PC-3 (cell line): Measurements from ENCODE around the gene SAMD5.

ENCODE experiments used
- CTCF ChIP-seq: fragments of 300-600 bp; sonication (generic); conservative IDR thresholded peaks from 2 replicates; pipeline ENCODE4 v1.5.1; 2017; ENCODE audit warnings: antibody characterized with exemption, low read depth, mild to moderate bottlenecking, low read length
- EZH2 ChIP-seq: fragments of 300-600 bp; sonication (generic); IDR thresholded peaks from one replicate; pipeline ENCODE4 v1.6.1; 2017; ENCODE audit warnings: antibody characterized with exemption, mild to moderate bottlenecking, low read length; ENCODE audit not compliant: unreplicated experiment
- EZH2phosphoT487 ChIP-seq: fragments of 300-600 bp; sonication (generic); IDR thresholded peaks from 2 replicates; pipeline ENCODE4 v1.6.1; 2018; ENCODE audit warnings: mild to moderate bottlenecking, antibody characterized with exemption, low read length, borderline replicate concordance

GRCh38 chr6:147586044-147586443 is 77.6 kb downstream of the SAMD5 start:
- TF ChIP-seq CTCF (no peak), EZH2phosphoT487 (no peak), EZH2 (no peak)
